ENCODE data around the gene TRAF7.
"Not testable (repeated sequence)": the region's sequence is repeated elsewhere in the genome, so short reads cannot be mapped to it uniquely, and the experiment has no call there.

DNA sequence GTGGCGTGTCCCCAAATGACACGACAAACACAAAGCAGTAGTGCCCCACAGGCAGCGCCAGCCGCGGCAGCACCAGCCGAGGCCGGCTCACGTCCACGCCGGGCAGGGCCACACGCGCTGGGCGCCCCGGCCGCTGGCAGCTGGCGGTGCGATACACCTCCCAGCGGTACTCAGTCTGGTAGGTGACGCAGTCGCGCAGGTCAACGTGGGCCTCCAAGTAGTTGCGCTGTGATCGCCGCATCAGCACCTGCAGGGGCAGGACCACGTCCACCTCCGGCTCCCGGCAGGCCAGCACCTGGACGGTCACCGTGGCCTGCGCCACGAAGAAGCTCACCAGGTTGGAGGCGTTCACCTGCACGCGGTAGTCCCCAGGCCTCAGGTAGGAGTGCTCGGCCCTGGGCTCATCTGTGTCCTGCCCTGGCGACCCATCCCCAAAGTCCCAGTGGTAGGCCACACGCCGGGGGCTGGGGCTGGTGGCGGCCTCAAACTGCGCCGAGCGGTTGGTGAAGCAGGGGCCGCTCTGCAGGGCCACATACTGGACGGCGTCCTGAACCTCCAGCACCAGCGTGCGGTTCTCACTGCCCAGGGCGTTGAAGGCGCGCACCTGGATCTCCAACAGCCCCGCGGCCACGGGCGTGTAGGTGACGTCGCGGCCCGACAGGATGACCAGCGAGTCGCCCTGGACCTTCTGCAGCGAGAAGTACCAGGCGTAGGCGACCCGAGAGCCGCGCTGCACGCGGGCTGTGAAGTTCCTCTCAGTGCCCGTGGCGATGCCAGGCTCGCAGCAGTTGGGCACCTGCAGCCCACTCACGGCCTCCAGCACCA lies 46.9 kb upstream of the TRAF7 start:
- TF ChIP-seq, protein P1, sequence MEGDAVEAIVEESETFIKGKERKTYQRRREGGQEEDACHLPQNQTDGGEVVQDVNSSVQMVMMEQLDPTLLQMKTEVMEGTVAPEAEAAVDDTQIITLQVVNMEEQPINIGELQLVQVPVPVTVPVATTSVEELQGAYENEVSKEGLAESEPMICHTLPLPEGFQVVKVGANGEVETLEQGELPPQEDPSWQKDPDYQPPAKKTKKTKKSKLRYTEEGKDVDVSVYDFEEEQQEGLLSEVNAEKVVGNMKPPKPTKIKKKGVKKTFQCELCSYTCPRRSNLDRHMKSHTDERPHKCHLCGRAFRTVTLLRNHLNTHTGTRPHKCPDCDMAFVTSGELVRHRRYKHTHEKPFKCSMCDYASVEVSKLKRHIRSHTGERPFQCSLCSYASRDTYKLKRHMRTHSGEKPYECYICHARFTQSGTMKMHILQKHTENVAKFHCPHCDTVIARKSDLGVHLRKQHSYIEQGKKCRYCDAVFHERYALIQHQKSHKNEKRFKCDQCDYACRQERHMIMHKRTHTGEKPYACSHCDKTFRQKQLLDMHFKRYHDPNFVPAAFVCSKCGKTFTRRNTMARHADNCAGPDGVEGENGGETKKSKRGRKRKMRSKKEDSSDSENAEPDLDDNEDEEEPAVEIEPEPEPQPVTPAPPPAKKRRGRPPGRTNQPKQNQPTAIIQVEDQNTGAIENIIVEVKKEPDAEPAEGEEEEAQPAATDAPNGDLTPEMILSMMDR (IDR thresholded peaks at IDR 0.05), result not testable (repeated sequence)
- TF ChIP-seq POLR2A (IDR thresholded peaks at IDR 0.05), result not testable (repeated sequence)
